CD14-positive monocyte (primary cell): Measurements from ENCODE around the gene RAB3D. TPM values are rescaled to one million over a fixed set of nuclear protein-coding genes. Genes with fewer than 3 reads are reported as not detected.

Experiments
- DNase-seq, 3 donors: peaks; one replicate each; pipeline ENCODE4 v3.0.0-alpha.2; 2011 to 2022
- H2AFZ ChIP-seq: 2 replicates; pipeline ENCODE4 v1.6.0; 2012; ENCODE audit warnings: mild to moderate bottlenecking, low read depth, low read length, inconsistent platforms; ENCODE audit not compliant: insufficient read depth, poor library complexity, severe bottlenecking
- H3K27ac ChIP-seq, 2 donors: 1 replicate in 1 of 2; 2 replicates in 1 of 2; pipeline ENCODE4 v1.5.1; 2012 to 2013; ENCODE audit warnings: low read length in 2 of 2, control low read depth in 1 of 2, inconsistent platforms in 1 of 2, low read depth in 1 of 2, mild to moderate bottlenecking in 1 of 2
- H3K27me3 ChIP-seq, 2 donors: one replicate each; pipeline versions ENCODE4 v1.6.0 to v1.6.1; 2011 to 2013; ENCODE audit warnings: low read length in 2 of 2; ENCODE audit not compliant: control insufficient read depth in 2 of 2, insufficient read depth in 2 of 2
- H3K36me3 ChIP-seq, 2 donors: replicated peaks in 1 of 2; 1 replicate in 1 of 2; 2 replicates in 1 of 2; pipeline versions ENCODE4 v1.5.1 to v1.6.1; 2012 to 2013; ENCODE audit warnings: low read length in 2 of 2, control low read depth in 1 of 2, inconsistent platforms in 1 of 2, mild to moderate bottlenecking in 1 of 2; ENCODE audit not compliant: insufficient read depth in 2 of 2, control insufficient read depth in 1 of 2
- H3K4me1 ChIP-seq, 2 donors: 1 replicate in 1 of 2; 2 replicates in 1 of 2; pipeline versions ENCODE4 v1.5.1 to v1.6.1; 2012 to 2013; ENCODE audit warnings: low read length in 2 of 2, control low read depth in 1 of 2, inconsistent platforms in 1 of 2, mild to moderate bottlenecking in 1 of 2, moderate library complexity in 1 of 2; ENCODE audit not compliant: insufficient read depth in 2 of 2, control insufficient read depth in 1 of 2
- H3K4me2 ChIP-seq: replicated peaks from 2 replicates; pipeline ENCODE3; 2012; ENCODE audit warnings: low read length, moderate library complexity, mild to moderate bottlenecking; ENCODE audit not compliant: poor library complexity, severe bottlenecking; ENCODE audit errors: extremely low read depth
- H3K4me3 ChIP-seq, 3 experiments: fragments of 200-600 bp in 1 of 3; sonication (generic) in 1 of 3; replicated peaks in 1 of 3; 1 replicate in 2 of 3; 2 replicates in 1 of 3; pipeline ENCODE4 v1.5.1; 2011 to 2013; ENCODE audit warnings: low read length in 3 of 3, mild to moderate bottlenecking in 3 of 3, control low read depth in 2 of 3, low read depth in 2 of 3, inconsistent platforms in 1 of 3, moderate library complexity in 1 of 3
- H3K79me2 ChIP-seq: 2 replicates; pipeline ENCODE4 v1.6.0; 2012; ENCODE audit warnings: mild to moderate bottlenecking, control low read depth, inconsistent platforms, low read length, moderate library complexity; ENCODE audit not compliant: insufficient read depth
- H3K9ac ChIP-seq: 2 replicates; pipeline ENCODE4 v1.6.0; 2017; ENCODE audit warnings: low read length, mild to moderate bottlenecking; ENCODE audit not compliant: insufficient read depth, poor library complexity, severe bottlenecking
- H3K9me3 ChIP-seq, 2 donors: replicated peaks in 1 of 2; 1 replicate in 1 of 2; 2 replicates in 1 of 2; pipeline versions ENCODE4 v1.5.1 to v1.6.1; 2012 to 2013; ENCODE audit warnings: low read length in 2 of 2, control low read depth in 1 of 2; ENCODE audit not compliant: control insufficient read depth in 1 of 2, insufficient read depth in 1 of 2
- H4K20me1 ChIP-seq: 2 replicates; pipeline ENCODE4 v1.6.0; 2012; ENCODE audit warnings: mild to moderate bottlenecking, low read length, control low read depth, moderate library complexity; ENCODE audit not compliant: insufficient read depth
- H3K27ac Mint-ChIP-seq, 7 donors: one replicate each; pipeline ENCODE4 v1.8.0; 2020; ENCODE audit warnings: mild to moderate bottlenecking in 7 of 7, mixed read lengths in 7 of 7, moderate library complexity in 6 of 7, inconsistent platforms in 2 of 7
- H3K27me3 Mint-ChIP-seq, 3 donors: one replicate each; pipeline ENCODE4 v1.8.0; 2021 to 2022; ENCODE audit warnings: low read depth in 3 of 3, mild to moderate bottlenecking in 3 of 3, mixed read lengths in 3 of 3, moderate library complexity in 3 of 3, inconsistent platforms in 1 of 3
- H3K36me3 Mint-ChIP-seq, 2 donors: one replicate each; pipeline ENCODE4 v1.8.0; 2020; ENCODE audit warnings: mixed read lengths in 2 of 2, inconsistent platforms in 1 of 2, mild to moderate bottlenecking in 1 of 2
- H3K4me1 Mint-ChIP-seq: one replicate; pipeline ENCODE4 v1.8.0; 2020; ENCODE audit warnings: mild to moderate bottlenecking, mixed read lengths
- H3K4me3 Mint-ChIP-seq, 2 donors: one replicate each; pipeline ENCODE4 v1.8.0; 2020; ENCODE audit warnings: mild to moderate bottlenecking in 2 of 2, mixed read lengths in 2 of 2, moderate library complexity in 1 of 2
- H3K9me3 Mint-ChIP-seq, 7 donors: one replicate each; pipeline ENCODE4 v1.8.0; 2020 to 2022; ENCODE audit warnings: mixed read lengths in 7 of 7, mild to moderate bottlenecking in 6 of 7, moderate library complexity in 6 of 7, inconsistent platforms in 2 of 7
- WGBS: methylation state at CpG from one replicate; pipeline ENCODE4 v1.1.5; 2013; ENCODE audit warnings: missing lambda C conversion rate; ENCODE audit not compliant: insufficient coverage; 5-methylcytosine and 5-hydroxymethylcytosine counted together
- intact Hi-C, 2 donors: fragments of 100-400 bp; cut with micrococcal nuclease; formaldehyde crosslinking; loops; one replicate each; pipeline versions ENCODE4 v1.15.0 to v1.15.1; 2023
- polyA plus RNA-seq, 3 donors: library from polyadenylated mRNA; depleted of rRNA in 1 of 3; unstranded in 2 of 3; stranded (reverse) in 1 of 3; fragments of 300-500 nt in 2 of 3; fragments of >200 nt in 1 of 3; fragmentation: Illumina TruSeq in 2 of 3; gene quantifications; 1 replicate in 2 of 3; 2 replicates in 1 of 3; pipeline ENCODE4 v1.2.3, GENCODE V29; 2012 to 2021
- TF ChIP-seq, protein P1 (sequence below): fragments of 200-600 bp; IDR thresholded peaks from one replicate; pipeline ENCODE4 v1.8.0; 2022; ENCODE audit warnings: antibody characterized with exemption, mild to moderate bottlenecking

Gene RAB3D
- polyA plus RNA-seq, 3 donors: 52.9 to 78.1 (median 60.8) TPM

DNA sequence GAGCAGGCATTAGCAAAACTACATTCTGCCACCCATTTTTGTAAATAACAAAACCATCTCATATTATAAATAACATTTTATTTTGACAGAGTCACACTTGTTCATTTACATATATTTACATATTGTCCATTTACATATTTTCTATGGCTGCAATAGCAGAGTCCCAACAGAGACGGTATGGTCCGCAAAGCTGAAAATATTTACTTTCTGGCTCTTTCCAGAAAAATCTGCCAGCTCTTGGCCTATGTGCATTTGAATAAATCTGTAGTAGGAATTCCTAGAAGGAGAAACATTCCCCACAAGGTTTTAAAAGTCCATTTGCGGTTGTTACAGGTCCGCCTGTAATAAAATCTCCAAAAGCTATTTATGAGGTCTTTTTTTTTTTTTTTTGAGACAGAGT lies 49.2 kb downstream of the RAB3D start:
- Mint-ChIP-seq H3K4me3 (no peak overlapping the region), H3K27ac (no peak overlapping the region), H3K27me3 (peaks cover 19 to 32% (median 27%) of the 10 kb centered on the region in 3 donors), H3K9me3 (peaks cover 0 to 1% (median 0%) of the 10 kb centered on the region in 7 donors), H3K36me3 (no peaks in the 10 kb centered on the region), H3K4me1 (peaks cover 48% of the 10 kb centered on the region)
- H3K79me2 ChIP-seq: no peaks in the 10 kb centered on the region
- TF ChIP-seq, protein P1, sequence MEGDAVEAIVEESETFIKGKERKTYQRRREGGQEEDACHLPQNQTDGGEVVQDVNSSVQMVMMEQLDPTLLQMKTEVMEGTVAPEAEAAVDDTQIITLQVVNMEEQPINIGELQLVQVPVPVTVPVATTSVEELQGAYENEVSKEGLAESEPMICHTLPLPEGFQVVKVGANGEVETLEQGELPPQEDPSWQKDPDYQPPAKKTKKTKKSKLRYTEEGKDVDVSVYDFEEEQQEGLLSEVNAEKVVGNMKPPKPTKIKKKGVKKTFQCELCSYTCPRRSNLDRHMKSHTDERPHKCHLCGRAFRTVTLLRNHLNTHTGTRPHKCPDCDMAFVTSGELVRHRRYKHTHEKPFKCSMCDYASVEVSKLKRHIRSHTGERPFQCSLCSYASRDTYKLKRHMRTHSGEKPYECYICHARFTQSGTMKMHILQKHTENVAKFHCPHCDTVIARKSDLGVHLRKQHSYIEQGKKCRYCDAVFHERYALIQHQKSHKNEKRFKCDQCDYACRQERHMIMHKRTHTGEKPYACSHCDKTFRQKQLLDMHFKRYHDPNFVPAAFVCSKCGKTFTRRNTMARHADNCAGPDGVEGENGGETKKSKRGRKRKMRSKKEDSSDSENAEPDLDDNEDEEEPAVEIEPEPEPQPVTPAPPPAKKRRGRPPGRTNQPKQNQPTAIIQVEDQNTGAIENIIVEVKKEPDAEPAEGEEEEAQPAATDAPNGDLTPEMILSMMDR: no peak
- H3K27me3 ChIP-seq: peaks cover 0 to 14% of the 10 kb centered on the region in 2 donors
- no peak for DNase-seq
- H3K4me1 ChIP-seq: peaks cover 49 to 50% of the 10 kb centered on the region in 2 donors
- no peak overlapping the region for H3K4me3 ChIP-seq
- no peaks in the 10 kb centered on the region for H3K36me3 ChIP-seq
- no peaks in the 10 kb centered on the region for H4K20me1 ChIP-seq
- WGBS: no CpG with 5 or more reads among the region's 4 CpGs
- no peak overlapping the region for H3K27ac ChIP-seq
- H3K9me3 ChIP-seq: no peaks in the 10 kb centered on the region
- H2AFZ ChIP-seq: no peak overlapping the region
- no peak overlapping the region for H3K4me2 ChIP-seq
- intact Hi-C loops: loop anchor here in 1 of 2 donors (5.0 to 10.0 kb wide), 3 partner anchors 92 to 275 kb away; partner anchors contain the start of genes ELAVL3 and EPOR
- H3K9ac ChIP-seq: no peak overlapping the region

- WGBS: 80% methylated on average over 1 of the region's 7 CpGs
- Mint-ChIP-seq H3K36me3 (no peaks in the 10 kb centered on the region), H3K27me3 (peaks cover 32 to 46% (median 44%) of the 10 kb centered on the region in 3 donors), H3K9me3 (peaks cover 0 to 3% (median 0%) of the 10 kb centered on the region in 7 donors), H3K27ac (no peak overlapping the region), H3K4me1 (peaks cover 32% of the 10 kb centered on the region), H3K4me3 (peak overlapping the region in 1 of 2 donors; percentile 42)
- Histone ChIP-seq H3K36me3 (no peaks in the 10 kb centered on the region), H3K27ac (no peak overlapping the region), H3K9me3 (no peaks in the 10 kb centered on the region), H3K27me3 (peaks cover 6 to 29% of the 10 kb centered on the region in 2 donors), H3K4me1 (peaks cover 30 to 34% of the 10 kb centered on the region in 2 donors), H3K4me2 (no peak overlapping the region), H4K20me1 (no peaks in the 10 kb centered on the region), H3K9ac (no peak overlapping the region), H2AFZ (no peak overlapping the region), H3K4me3 (no peak overlapping the region), H3K79me2 (no peaks in the 10 kb centered on the region)
- intact Hi-C loops: loop anchor here (1.0 to 5.0 kb wide), 2 partner anchors 158 to 159 kb away; no protein-coding TSS in a partner anchor
- peak; percentile 35 to 55 (median 44) for DNase-seq
- TF ChIP-seq, protein P1: peak; percentile 75
Measured at GRCh38 chr19:11288349-11288748, 51.1 kb downstream of the RAB3D start.
